HG03565 (cell line): ENCODE data around the gene SELENOI.
"Not testable (repeated sequence)": the region's sequence is repeated elsewhere in the genome, so short reads cannot be mapped to it uniquely, and the experiment has no call there.

Experiments
- ATAC-seq: cut with Tn5 transposase; IDR thresholded peaks from one replicate; pipeline ENCODE4 v1.9.1; 2021; ENCODE audit warnings: mild to moderate bottlenecking, moderate library complexity; ENCODE audit not compliant: unreplicated experiment

The SELENOI gene, protein sequence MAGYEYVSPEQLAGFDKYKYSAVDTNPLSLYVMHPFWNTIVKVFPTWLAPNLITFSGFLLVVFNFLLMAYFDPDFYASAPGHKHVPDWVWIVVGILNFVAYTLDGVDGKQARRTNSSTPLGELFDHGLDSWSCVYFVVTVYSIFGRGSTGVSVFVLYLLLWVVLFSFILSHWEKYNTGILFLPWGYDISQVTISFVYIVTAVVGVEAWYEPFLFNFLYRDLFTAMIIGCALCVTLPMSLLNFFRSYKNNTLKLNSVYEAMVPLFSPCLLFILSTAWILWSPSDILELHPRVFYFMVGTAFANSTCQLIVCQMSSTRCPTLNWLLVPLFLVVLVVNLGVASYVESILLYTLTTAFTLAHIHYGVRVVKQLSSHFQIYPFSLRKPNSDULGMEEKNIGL

DNA sequence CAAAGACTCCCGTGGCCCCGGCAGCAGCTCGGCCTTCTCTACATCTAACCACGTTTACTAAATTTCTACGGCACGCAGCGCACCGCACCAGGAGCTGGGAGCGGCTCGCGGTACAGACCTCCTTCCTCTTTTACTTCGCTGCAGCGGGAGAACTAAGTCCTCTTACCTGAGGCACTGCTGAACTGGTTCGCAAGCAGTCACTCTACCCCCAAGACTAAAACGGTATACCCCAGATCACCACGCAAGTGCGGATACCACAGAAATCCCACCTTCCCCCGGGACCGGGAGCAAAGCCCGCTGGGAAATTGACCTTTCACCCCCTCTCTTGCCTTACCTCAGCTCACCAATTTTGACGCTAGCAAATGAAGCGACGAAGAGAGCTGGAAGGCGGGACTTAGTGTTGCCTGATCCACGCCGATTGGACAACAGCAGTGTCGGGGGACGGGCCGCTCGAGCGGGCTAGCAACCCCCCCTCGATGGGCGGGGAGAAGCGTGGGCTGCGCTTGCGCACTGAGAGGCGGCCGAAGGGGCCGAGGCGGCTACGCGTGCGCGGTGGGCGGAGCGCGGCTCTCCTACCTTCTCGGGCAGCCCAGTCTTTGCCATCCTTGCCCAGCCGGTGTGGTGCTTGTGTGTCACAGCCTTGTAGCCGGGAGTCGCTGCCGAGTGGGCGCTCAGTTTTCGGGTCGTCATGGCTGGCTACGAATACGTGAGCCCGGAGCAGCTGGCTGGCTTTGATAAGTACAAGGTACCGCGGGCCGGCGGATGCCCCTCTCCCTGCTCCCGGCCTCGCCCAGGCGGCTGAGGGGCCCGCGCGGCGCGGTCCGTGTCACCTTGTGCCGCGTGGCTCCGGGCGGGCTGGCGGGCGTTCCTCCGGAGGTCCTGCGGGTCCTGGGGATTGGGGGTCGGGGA is at the start of gene SELENOI:
Gene SELENOI (plus strand): TSS at position 599 of the 909 bp plus-strand sequence. CDS start 90 bp downstream, at position 689.
- peak; percentile 94 for ATAC-seq

DNA sequence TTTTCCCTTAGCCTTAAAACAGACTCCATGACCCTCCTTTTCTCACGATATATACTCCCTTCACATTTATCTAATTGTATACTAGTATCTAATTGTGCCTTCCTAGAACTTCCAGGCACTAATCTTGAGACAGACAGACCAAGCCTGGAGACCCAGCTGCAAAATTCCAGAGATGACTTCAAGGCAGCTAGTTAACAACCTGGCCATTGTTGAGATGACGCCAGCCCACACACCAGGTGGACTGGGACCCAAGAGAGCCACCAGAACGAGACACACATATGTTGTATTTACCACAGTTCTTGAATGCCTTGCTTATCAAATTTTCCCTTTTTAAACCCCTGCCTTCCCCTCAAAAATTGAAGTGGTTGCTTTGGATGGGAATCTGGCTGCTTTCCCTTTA is 48.9 kb upstream of the SELENOI start:
- no peak for ATAC-seq

DNA sequence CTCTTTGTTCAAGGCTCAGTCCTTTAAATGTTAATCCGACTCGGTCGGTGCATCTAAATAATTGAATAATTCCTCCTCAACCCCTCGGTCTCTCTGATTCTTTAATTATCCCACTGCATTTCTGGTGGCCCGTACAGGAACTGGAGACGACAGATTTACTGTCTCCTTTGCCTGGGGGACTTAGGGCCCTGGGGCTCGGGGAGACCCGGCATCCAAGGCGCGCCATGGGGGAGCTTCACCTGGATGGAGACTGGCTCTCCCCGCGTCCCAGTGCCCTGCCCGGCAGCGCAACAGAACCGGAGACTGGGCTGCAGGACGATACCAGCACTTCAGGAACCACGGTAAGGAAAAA is 47.7 kb upstream of the SELENOI start:
- ATAC-seq, result no peak

DNA sequence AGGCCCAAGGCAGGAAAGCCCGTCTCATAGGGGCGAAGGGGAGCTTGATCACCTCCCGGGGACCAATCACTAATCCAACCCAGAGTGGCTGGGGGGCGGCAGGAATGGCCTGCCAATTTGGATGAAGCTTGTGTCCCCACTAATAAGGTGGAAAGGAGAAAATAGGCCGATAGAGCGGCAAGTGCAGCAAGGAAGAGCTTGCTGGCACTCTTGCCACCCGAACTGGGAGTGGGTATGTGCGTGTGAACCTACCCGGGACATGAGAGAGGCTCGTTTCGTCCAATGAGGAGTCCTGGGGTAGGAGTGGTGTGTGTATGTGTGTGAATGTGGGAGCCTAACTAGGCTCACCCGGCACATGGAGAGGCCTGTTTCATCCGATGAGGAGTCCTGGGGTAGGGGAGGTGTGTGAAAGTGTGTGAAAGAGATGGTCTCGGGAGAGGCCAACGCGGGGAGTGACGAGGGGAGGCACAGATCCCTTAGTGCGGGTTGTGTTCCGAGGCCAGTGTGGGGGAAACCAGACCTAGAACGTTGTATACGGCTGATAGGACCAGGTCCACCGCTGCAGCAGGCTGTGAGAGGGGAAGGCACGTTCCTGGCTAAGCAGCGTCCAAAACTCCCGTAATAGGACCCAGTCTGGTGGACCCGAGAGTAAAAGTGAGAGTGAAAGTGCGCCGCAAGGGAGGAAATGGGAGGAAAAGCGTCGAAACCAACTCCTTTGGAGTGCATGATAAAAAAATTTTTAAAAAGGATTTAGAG is 47.1 kb upstream of the SELENOI start:
- ATAC-seq, result no peak

DNA sequence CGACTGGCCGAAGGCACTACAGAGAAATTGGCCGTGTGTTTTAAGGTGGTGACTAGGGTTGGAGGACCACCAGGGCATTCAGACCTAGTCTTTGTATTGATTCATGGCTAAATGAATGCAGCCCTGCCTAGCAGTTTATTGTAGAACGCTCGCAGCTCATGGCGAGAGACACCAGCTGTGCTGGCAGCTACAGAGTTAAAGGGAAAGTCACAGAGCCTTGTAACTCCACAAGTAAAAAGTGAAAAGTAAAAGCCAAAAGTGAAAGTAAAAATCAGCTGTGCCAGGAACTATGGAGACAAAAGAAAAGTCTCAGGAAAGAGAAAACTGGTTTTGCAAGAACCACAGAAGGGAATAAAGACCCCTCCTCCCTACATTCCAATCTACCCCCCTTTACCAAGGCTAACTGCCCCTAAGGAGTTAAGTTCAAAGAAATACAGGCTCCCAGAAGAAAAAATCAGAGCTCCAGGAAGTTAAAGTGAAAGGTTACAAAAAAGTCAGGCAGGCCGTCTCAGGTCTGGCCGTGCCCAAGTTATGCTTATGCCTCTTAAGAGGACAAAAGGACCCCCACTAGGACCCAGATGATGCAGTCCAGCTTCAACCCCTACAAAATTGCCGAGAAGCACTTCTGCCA is 46.4 kb upstream of the SELENOI start:
- no peak for ATAC-seq

DNA sequence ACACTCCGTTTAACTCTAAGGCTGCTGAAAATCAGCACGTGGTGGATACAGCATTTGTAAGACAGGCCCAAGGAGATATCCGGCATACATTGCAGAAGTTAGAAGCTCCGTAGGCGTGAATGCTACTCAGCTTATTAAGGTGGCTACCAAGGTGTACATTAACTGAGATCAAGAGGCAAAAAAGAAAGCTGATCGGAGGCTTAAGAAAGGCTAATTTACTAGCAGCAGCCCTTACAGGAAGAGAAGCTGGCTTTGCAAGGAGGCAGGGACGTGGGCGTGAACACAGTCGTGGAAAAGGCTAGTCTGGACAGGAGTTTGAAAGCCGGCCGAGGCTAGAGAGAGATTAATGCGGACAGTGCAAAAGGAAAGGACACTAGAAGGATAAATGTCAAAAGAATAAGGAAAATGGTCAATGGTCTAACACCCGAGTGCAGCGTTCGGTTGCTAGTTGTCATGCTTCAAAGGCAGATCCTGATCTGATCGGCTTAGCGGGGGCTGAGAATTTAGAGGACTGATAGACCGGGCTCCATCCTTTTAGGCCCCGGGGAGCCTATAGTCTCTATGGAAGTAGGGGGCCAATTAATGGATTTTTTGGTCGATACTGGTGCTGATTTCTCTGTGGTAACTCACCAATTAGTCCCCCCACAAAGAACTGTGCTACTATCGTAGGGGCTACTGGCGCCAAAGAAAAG is 45.6 kb upstream of the SELENOI start:
- no peak for ATAC-seq

DNA sequence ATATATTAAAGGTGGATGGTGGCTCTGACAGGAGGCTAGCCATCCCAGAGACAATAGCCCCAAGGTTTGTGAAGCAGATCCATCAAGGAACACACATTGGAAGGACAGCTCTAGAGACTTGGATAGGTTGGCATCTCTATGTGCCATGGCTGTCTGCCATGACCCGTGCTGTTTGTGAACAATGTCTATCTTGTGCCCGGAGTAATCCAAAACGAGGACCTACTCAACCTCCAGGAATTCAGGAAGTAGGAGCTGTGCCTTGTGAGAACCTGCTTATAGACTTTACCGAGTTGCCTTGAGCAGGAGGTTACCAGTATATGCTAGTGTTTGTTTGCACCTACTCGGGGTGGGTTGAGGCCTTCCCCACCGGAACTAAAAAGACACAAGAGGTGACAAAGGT is 43.1 kb upstream of the SELENOI start:
- no peak for ATAC-seq

DNA sequence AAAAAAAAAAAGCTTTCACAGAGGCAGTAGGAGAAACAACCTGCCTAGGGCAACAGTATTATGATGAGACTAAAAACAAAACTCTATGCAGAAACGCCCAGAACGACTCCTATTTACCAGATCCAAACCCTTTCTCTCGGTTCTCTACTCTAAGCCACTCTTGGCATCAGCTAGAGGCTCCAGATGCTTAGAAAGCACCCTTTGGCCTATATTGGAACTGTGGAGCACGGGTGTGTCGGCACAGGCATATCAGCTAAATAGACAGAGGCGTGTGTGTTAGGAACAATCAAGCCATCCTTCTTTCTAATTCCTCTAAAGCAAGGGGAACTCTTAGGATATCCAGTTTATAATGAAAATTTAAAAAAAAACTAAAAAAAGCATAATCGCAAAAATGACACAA is 40.8 kb upstream of the SELENOI start:
- ATAC-seq, result not testable (repeated sequence)

DNA sequence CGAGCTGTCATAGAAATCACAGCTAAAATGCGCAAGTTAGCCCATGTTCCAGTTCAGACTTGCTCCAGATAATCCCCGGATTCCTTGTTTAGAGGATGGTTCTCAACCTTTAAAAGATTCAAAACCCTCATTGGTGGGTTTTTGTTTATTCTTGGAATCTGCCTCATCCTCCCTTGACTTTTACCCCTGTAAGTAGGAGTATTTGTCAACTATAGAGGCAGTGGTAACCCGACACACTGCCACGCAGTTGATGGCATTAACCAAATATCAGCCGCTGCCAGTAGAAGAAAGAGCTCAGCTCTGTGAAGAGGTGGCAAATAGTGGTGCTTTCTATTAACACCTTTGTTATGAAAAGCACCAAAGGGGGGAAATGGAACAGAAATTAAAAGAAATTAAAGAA is 40.4 kb upstream of the SELENOI start:
- no peak for ATAC-seq

DNA sequence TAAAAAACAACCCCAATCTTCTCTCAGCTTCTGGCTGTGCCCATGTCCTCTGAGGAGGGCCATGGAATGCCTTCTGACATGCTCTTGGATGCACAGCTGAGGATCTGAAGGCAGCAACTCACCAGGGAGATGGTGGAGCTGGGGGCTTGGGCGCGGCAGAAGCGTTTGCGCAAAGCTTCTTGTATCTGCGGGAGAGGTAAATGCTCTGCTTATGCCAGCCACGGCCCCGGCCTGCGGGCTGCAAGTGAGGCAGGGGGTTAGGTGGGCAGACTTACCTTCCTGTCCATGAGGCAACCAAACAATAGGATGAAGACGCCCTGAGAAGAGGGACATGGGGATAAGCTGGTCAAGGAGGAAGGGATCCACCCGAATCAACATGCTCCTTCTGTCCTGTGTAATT is 36.0 kb upstream of the SELENOI start:
- no peak for ATAC-seq

DNA sequence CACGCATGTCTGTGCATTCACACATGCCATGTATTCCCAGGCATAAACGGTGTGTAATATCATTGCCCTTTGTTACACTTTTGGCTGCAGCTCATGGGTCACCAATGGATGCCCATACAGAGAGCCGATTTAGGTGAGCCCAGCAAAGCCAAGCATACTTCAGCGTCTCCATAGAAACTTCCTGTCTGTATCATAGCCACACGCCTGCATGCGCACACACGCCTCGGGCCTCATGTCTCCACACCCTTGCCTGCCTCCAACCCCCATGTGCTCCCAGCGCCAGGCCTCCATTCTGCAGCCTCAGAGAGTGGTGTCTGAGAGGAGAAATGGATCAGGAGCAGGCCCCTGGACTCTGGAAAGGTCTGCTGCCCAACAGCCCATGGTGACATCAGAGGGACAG is 33.5 kb upstream of the SELENOI start:
- ATAC-seq, result no peak

DNA sequence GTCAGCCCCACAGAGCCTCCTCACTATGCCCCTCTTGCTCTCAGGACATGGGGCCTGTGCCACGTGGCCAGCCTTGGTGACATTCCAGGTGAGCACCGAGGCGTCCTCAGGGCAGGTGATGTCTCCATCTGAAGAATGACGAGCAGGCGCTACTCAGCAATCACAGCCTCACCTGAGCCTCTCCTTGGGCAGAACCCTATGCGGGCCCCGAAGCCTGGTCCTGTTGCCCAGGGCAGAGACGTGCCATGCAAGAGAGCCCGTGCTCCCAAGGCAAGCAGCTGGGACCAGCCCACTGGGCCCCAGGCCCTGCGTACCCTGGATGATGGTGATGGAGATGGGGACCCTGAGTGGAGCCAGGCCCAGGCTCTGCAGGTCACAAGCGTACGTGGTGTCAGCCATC is 32.5 kb upstream of the SELENOI start:
- ATAC-seq, result no peak

DNA sequence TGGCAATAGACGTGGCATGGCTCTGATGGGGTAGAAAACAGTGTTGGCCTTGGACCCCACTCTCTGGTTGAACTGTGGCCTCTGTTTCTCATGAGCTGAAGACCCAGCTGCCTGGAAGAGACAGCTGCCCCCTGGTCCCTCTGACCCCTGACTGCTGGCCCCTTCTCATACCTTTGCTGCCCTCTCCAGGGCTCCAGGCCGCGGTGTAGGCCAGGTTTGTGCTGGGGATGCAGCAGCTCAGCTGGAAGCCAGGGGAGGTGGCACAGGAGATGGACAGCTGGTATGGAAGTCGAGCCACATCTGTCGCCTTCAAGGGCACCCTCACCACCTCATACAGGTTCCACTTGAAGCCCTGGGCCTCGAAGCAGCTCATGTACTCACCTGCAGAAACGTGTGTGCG is 31.7 kb upstream of the SELENOI start:
- no peak for ATAC-seq

DNA sequence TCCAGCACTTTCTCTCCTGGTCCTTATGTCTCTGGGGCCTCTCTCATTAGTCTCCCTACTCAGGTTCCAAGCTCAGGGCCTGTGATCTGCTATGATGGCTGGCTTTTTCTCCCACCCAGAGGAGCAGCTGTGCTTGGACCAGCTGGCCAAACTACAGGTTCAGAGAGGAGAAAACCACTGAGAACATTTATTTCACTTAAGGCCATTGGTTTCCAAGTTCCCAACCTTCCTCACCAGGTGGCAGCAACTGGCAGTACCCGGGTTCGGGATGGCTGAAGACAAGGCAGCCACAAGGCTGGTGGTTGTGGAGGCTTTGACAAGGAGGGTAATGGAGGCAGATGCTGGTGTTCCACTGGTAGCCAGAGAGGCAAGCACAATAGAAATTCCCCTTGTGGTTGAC is 29.9 kb upstream of the SELENOI start:
- ATAC-seq, result no peak

DNA sequence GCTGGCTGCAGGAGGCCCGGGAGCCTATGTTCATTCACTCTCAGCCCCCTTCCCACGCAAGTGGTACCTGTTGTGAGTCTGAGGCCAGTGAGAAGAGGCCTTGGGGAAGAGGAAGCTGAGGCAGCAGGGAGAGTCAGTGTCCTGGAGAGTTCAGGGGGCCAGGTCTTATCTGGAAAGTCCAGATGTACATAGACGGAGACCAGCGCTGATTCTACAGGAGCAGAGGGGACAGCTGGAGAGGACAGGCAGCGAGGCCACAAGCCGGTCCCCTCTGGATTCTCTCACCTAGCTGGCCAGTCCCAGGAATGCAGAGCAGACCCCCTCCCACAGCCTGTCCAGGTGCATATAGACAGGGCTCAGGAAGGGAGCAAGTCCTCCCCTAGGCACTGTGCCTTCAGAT is 29.1 kb upstream of the SELENOI start:
- ATAC-seq, result no peak

DNA sequence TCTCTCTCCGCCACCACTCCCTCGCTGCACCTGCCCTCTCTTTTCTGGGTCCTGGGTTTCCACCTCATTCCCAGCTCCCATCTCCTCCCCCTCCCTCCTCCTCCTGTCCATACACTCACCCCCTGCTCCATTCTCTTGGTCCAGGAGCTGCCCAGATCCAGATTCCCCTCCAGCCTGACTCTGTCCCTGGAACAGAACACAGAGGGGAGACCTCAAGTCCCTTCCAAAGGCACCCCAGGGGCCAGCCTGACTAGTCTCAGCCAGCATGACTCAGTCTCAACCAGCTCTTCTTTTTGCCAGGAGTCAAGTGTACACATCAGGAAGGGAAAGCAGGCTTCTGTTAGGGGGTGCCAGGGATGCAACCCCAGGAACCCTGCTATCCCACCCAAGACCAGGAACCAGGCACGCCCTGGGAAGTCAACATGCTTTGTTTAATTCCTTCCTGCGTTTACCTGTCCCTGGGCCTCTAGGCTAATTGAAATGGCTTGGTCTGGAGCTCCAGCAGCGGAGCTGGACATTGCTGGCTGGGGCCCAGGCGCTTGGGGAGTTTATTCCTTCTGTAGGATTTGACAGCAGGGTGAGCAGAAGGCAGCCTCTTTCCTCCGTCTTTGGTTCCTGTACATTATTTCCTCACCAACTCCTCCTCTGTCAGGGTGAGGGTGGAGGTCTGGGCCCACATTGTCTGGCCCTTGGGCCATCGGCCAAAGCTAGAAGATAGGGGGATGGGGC is 28.4 kb upstream of the SELENOI start:
- ATAC-seq, result no peak

DNA sequence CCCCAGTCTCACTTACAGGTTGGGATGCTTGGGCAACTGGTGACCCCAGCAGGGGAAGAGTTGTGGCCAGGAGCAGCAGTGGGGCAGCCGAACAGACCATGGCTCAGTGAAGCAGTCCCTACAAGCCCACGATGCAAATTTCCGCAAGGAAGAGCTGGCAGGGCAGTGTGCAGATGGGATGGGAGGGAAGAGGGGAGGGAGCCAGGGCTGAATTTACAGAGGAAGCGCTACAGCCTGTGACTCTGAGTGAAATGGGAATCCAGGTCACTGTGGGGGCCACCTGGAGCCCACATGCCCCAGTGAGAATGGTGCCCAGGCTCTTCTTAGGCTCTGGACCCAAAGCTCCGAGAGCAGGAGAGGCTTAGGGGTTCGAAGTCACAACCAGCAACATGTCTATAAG is 27.0 kb upstream of the SELENOI start:
- no peak for ATAC-seq

DNA sequence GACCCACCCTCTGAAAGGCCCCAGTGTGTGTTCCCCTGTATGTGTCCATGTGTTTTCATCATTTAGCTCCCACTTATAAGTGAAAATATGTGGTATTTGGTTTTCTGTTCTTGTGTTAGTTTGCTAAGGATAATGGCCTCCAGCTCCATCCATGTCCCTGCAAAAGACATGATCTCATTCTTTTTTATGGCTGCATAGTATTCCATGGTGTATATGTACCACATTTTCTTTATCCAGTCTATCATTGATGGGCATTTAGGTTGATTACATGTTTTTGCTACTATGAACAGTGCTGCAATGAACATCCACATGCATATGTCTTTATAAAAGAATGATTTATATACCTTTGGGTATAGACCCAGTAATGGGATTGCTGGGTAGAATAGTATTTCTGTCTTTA is 21.5 kb upstream of the SELENOI start:
- not testable (repeated sequence) for ATAC-seq

DNA sequence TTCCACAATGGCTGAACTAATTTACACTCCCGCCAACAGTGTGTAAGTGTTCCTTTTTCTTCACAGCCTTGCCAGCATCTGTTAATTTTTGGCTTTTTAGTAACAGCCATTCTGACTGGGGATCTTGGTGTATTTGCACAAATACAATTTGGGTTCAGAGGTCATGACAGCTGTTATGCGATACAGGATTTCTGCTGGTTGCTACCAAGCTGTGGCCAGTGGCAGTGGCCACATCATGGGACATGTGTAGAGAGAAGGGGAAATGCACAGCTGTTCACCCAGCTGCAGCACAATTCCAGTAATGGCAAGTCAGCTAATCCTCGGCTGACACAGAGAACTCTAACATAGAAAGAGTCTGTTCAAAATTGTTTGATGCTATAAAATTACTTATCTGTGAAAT is 21.0 kb upstream of the SELENOI start:
- no peak for ATAC-seq

DNA sequence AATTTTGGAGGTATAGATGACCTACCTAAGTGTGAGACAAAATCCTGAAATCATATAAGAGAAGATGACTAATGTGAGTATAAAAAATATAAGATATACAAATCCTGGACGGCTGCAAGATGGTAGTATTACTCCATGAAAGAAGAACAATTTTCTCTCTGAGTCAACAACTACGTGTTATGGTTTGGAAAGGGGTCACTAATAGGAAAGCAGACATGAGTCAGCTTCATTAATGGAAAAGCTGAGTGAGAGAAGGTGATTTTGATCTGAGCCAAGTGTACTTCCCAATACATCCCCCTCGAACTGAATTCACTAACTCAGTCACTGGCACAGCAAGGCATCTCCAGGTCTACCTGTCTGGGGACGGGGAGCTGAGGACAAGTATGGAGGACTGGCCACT is 20.1 kb upstream of the SELENOI start:
- ATAC-seq, result no peak
